Fibroblast of peridontal ligament (primary cell): ENCODE data around the gene TCEA3.
A peak's percentile ranks its signal among the peaks of the same experiment; 100 is the strongest.

Source experiments
- DNase-seq: peaks from one replicate; pipeline ENCODE4 v3.0.0-alpha.2; 2010; ENCODE audit errors: extremely low read depth

The TCEA3 gene

GRCh38 chr1:23446661-23447310 lies 22.2 kb upstream of the TCEA3 start:
- DNase-seq = no peak

- no peak for DNase-seq
Observed at GRCh38 chr1:23444596-23445390, 20.2 kb upstream of the TCEA3 start.

- DNase-seq = peak; percentile 93
Observed at GRCh38 chr1:23444104-23444533, 19.6 kb upstream of the TCEA3 start.

- DNase-seq = no peak
Observed at GRCh38 chr1:23442751-23443150, 18.2 kb upstream of the TCEA3 start.

- DNase-seq = no peak
Observed at GRCh38 chr1:23441446-23442148, 17.0 kb upstream of the TCEA3 start.

- no peak for DNase-seq
Observed at GRCh38 chr1:23438545-23438944, 14.0 kb upstream of the TCEA3 start.

- no peak for DNase-seq
Observed at GRCh38 chr1:23437355-23437664, 12.8 kb upstream of the TCEA3 start.

- DNase-seq = no peak
Observed at GRCh38 chr1:23436520-23437354, 12.2 kb upstream of the TCEA3 start.

GRCh38 chr1:23434260-23434775 lies 9.8 kb upstream of the TCEA3 start:
- DNase-seq = no peak

GRCh38 chr1:23433122-23433521 lies 8.6 kb upstream of the TCEA3 start:
- DNase-seq = no peak

- DNase-seq = no peak
Observed at GRCh38 chr1:23431431-23431830, 6.9 kb upstream of the TCEA3 start.

GRCh38 chr1:23430803-23431202 lies 6.3 kb upstream of the TCEA3 start:
- DNase-seq = no peak

GRCh38 chr1:23428136-23428905 lies 3.8 kb upstream of the TCEA3 start:
- no peak for DNase-seq

- no peak for DNase-seq
Observed at GRCh38 chr1:23427550-23427949, 3.0 kb upstream of the TCEA3 start.

- DNase-seq = no peak
Observed at GRCh38 chr1:23426828-23427227, 2.3 kb upstream of the TCEA3 start.

- no peak for DNase-seq
Observed at GRCh38 chr1:23425193-23425494, 596 bp upstream of the TCEA3 start.

GRCh38 chr1:23423415-23424292 lies 894 bp downstream of the TCEA3 start:
- DNase-seq = no peak

- DNase-seq = peak; percentile 25
Observed at GRCh38 chr1:23422941-23423340, 1.6 kb downstream of the TCEA3 start.

- peak; percentile 70 for DNase-seq
Observed at GRCh38 chr1:23422241-23422877, 2.2 kb downstream of the TCEA3 start.

- peak; percentile 83 for DNase-seq
Observed at GRCh38 chr1:23421753-23422240, 2.8 kb downstream of the TCEA3 start.
